ENCODE measurements around the gene PGC. TPM values are rescaled to one million over a fixed set of nuclear protein-coding genes. Genes with fewer than 3 reads are reported as not detected.

The PGC gene
- total RNA-seq, 2 experiments from 2014 or later, result not detected

GRCh38 chr6:41693281-41694240 is 53.6 kb downstream of the PGC start:
- ChIA-PET POLR2A (no interaction called here), CTCF (interaction anchor here (1.8 to 3.7 kb wide), 2 partner anchors 10 to 91 kb away, joined by 4 to 18 read pairs; no protein-coding TSS in a partner anchor)

- ChIA-PET POLR2A (no interaction called here), CTCF (interaction anchor here (1.8 to 3.7 kb wide), 2 partner anchors 9 to 90 kb away, joined by 4 to 18 read pairs; no protein-coding TSS in a partner anchor)
Observed at GRCh38 chr6:41692730-41693129, 54.5 kb downstream of the PGC start.

GRCh38 chr6:41692080-41692675 is 55.0 kb downstream of the PGC start:
- POLR2A ChIA-PET, result no interaction called here
- CTCF ChIA-PET, result interaction anchor here (1.4 to 1.8 kb wide), 2 partner anchors 10 to 89 kb away, joined by 4 to 5 read pairs; no protein-coding TSS in a partner anchor

GRCh38 chr6:41691426-41692079 is 55.6 kb downstream of the PGC start:
- POLR2A ChIA-PET, result no interaction called here
- CTCF ChIA-PET, result interaction anchor here (1.4 kb wide), 1 partner anchor 9 kb away, joined by 5 read pairs; no protein-coding TSS in a partner anchor

- CTCF ChIA-PET, result interaction anchor here (1.4 kb wide), 2 partner anchors 8 to 9 kb away, joined by 3 to 5 read pairs; no protein-coding TSS in a partner anchor
- POLR2A ChIA-PET, result no interaction called here
Observed at GRCh38 chr6:41690541-41691330, 56.5 kb downstream of the PGC start.

GRCh38 chr6:41689171-41690008 is 57.8 kb downstream of the PGC start:
- ChIA-PET POLR2A (no interaction called here), CTCF (interaction anchor here (1.4 kb wide), 1 partner anchor 10 kb away, joined by 3 read pairs; no protein-coding TSS in a partner anchor)

- ChIA-PET POLR2A (no interaction called here), CTCF (no interaction called here)
Observed at GRCh38 chr6:41688256-41688965, 58.8 kb downstream of the PGC start.

- ChIA-PET CTCF (no interaction called here), POLR2A (no interaction called here)
Observed at GRCh38 chr6:41687501-41688175, 59.6 kb downstream of the PGC start.

Other genes starting within 250 kb of the PGC start
- gene FOXP4, start 201.0 kb downstream of the PGC start, total RNA-seq, result 10 to 100 TPM; 21.0 to 23.6 TPM
- gene MDFI, start 108.9 kb downstream of the PGC start, total RNA-seq, result not detected
- gene TFEB, start 11.8 kb downstream of the PGC start, total RNA-seq, result 10 to 100 TPM; 11.7 to 14.0 TPM
- gene FRS3, start 32.5 kb upstream of the PGC start, total RNA-seq, result 1 to 10 TPM; 3.8 to 4.0 TPM
- not detected for gene PRICKLE4, start 33.4 kb upstream of the PGC start, total RNA-seq
- gene TOMM6, start 40.3 kb upstream of the PGC start, total RNA-seq, result 100 to 1,000 TPM; 416 to 419 TPM
- 1 to 10 TPM; 5.8 to 6.0 TPM for gene USP49, start 148.0 kb upstream of the PGC start, total RNA-seq
- gene MED20, start 173.7 kb upstream of the PGC start, total RNA-seq, result 10 to 100 TPM; 17.5 to 22.1 TPM
- 10 to 100 TPM; 83.7 to 85.2 TPM for gene BYSL, start 174.1 kb upstream of the PGC start, total RNA-seq
- gene CCND3, start 194.4 kb upstream of the PGC start, total RNA-seq, result 100 to 1,000 TPM; 356 to 367 TPM

All from activated CD8-positive, alpha-beta memory T cell treated with anti-CD3 and anti-CD28 coated beads for 36 hours (primary cell).